ENCODE measurements around the gene RHOB. TPM values are rescaled to one million over a fixed set of nuclear protein-coding genes. Genes with fewer than 3 reads are reported as not detected.

Gene RHOB
- total RNA-seq, 4 donors from 2014 or later = 809 to 1,532 (median 1,203) TPM

DNA sequence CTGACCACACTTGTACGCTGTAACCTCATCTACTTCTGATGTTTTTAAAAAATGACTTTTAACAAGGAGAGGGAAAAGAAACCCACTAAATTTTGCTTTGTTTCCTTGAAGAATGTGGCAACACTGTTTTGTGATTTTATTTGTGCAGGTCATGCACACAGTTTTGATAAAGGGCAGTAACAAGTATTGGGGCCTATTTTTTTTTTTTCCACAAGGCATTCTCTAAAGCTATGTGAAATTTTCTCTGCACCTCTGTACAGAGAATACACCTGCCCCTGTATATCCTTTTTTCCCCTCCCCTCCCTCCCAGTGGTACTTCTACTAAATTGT, 2.1 kb downstream of the RHOB start:
- Histone ChIP-seq H3K27ac (replicated peaks in 1 of 4) (peak overlapping the region; percentile 94 to 100 (median 98)), H3K4me1 (peaks cover 25 to 60% (median 54%) of the 10 kb centered on the region in 4 donors), H3K9me3 (no peaks in the 10 kb centered on the region), H3K4me3 (peak overlapping the region; percentile 73 to 99 (median 78)), H3K36me3 (peaks cover 15 to 26% (median 18%) of the 10 kb centered on the region in 4 donors), H3K27me3 (no peaks in the 10 kb centered on the region)
- WGBS = 17% methylated on average over 1 of the region's 1 CpG
- no peak for DNase-seq (ENCODE audit: extremely low spot score)
- no peak for TF ChIP-seq POLR2AphosphoS5 (IDR thresholded peaks at IDR 0.05)
- no peak for TF ChIP-seq EP300 (IDR thresholded peaks at IDR 0.05)
- no peak for TF ChIP-seq POLR2A (IDR thresholded peaks at IDR 0.05; ENCODE audit: low read depth)
- TF ChIP-seq, protein P1, sequence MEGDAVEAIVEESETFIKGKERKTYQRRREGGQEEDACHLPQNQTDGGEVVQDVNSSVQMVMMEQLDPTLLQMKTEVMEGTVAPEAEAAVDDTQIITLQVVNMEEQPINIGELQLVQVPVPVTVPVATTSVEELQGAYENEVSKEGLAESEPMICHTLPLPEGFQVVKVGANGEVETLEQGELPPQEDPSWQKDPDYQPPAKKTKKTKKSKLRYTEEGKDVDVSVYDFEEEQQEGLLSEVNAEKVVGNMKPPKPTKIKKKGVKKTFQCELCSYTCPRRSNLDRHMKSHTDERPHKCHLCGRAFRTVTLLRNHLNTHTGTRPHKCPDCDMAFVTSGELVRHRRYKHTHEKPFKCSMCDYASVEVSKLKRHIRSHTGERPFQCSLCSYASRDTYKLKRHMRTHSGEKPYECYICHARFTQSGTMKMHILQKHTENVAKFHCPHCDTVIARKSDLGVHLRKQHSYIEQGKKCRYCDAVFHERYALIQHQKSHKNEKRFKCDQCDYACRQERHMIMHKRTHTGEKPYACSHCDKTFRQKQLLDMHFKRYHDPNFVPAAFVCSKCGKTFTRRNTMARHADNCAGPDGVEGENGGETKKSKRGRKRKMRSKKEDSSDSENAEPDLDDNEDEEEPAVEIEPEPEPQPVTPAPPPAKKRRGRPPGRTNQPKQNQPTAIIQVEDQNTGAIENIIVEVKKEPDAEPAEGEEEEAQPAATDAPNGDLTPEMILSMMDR (IDR thresholded peaks at IDR 0.05) = no peak
- intact Hi-C loops (cut with DNase I) = no loop called here

DNA sequence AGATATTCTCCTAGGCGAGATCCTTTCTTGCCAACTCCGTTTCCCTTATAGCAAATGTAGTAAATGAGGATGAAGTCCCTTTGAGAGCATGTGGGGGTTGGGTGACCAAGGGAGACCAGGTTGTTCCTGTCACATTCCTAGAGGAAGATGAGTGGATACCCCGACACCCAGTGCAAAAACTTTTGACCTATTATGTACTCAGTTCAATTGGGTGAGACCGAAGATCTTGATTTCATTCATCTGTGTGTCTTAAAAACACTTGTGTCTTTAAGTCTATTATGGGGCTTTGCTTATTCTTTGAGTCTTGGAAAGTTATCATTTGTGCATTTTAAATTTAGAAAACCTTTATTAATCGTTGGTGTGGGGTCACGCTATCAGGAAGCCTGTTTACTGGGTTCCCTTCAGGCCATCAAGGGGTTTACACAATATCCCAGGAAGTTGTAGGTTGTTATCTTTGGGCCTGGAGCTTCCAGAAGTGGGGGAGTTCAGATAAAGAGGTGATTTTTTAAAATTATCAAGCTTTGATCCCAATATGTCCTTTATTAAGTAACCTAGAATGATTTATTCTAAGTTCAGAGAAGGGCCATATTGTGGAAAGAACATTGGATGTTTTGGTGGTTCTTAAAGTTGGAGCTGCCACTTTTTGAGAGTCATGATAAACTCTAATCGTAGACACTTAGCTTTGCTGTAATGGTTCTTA, 2.8 kb downstream of the RHOB start:
- WGBS = 31% methylated on average over 7 of the region's 7 CpGs
- intact Hi-C loops (cut with DNase I) = loop anchor here (2.0 kb wide), 1 partner anchor 161 kb away; no protein-coding TSS in a partner anchor
- Histone ChIP-seq H3K4me3 (peak overlapping the region; percentile 73 to 99 (median 78)), H3K27me3 (no peaks in the 10 kb centered on the region), H3K4me1 (peaks cover 25 to 57% (median 48%) of the 10 kb centered on the region in 4 donors), H3K27ac (replicated peaks in 1 of 4) (peak overlapping the region; percentile 94 to 100 (median 98)), H3K36me3 (peaks cover 15 to 26% (median 18%) of the 10 kb centered on the region in 4 donors), H3K9me3 (no peaks in the 10 kb centered on the region)
- TF ChIP-seq POLR2AphosphoS5 (IDR thresholded peaks at IDR 0.05) (peak in 1 of 2 donors; percentile 65), POLR2A (IDR thresholded peaks at IDR 0.05; ENCODE audit: low read depth) (peak; percentile 7), EP300 (IDR thresholded peaks at IDR 0.05) (no peak)
- TF ChIP-seq, protein P1 (IDR thresholded peaks at IDR 0.05) = peak in 1 of 3 experiments; percentile 4
- no peak for DNase-seq (ENCODE audit: extremely low spot score)

DNA sequence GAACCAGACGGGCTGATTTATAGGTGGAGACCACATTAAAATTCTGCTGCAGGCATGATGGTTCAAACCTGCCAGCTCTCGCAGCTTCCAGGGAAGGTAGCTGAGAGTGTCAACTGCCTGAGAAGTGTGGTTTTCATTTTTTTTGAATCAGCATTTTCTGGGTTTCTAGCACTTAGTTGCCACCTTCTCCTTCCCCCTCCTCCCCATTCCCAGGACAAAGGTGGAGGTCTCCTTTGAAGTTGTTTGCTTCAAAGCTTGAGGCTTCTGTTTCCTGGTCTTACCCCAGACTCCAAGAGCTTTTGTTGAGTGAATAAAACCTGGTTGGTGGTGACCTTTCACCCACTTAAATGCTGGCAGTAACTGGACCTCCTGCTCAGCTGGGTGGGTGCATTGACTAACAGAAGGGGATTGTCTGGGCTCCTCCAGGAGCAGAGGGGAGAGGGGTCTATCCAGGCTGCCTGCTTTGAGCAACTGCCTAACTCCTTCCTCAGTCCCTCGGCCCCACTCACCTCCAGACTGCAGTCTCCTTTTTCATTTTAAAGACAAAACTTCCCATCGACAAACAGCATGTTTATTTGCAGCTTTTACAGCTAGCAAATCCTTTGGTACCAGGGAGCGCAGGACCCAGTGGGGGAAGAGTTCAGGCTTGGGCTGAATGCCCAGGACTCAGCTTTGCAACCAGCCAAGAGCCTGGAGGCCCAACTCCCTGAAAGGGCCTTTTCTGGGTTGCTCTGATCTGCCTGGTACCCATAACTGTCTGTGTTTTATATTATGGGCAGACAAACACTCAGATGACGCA, 3.5 kb downstream of the RHOB start:
- Histone ChIP-seq H3K27ac (replicated peaks in 1 of 4) (peak overlapping the region; percentile 94 to 100 (median 98)), H3K27me3 (no peaks in the 10 kb centered on the region), H3K9me3 (no peaks in the 10 kb centered on the region), H3K4me3 (peak overlapping the region; percentile 73 to 99 (median 78)), H3K36me3 (peaks cover 15 to 26% (median 18%) of the 10 kb centered on the region in 4 donors), H3K4me1 (peaks cover 24 to 56% (median 48%) of the 10 kb centered on the region in 4 donors)
- intact Hi-C loops (cut with DNase I) = loop anchor here (2.0 kb wide), 1 partner anchor 160 kb away; no protein-coding TSS in a partner anchor
- DNase-seq (ENCODE audit: extremely low spot score) = no peak
- TF ChIP-seq, protein P1 (IDR thresholded peaks at IDR 0.05) = no peak
- TF ChIP-seq POLR2AphosphoS5 (IDR thresholded peaks at IDR 0.05) (peak in 1 of 2 donors; percentile 90), POLR2A (IDR thresholded peaks at IDR 0.05; ENCODE audit: low read depth) (peak; percentile 17), EP300 (IDR thresholded peaks at IDR 0.05) (no peak)
- WGBS = 27% methylated on average over 6 of the region's 6 CpGs

DNA sequence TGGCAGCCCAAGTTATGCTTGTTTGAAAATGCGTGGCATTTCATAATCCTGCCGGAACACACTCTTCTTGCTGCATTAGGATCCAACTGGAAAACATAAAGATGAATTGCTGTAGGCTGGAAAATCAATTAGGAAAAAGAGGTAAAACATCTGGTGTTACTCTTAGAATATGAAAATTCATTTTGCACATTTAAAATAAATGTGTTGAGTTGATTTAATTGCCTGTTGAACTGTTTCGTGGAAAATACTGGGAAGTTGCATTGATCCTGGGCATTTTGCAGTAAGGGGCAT, 4.1 kb downstream of the RHOB start:
- no peak for TF ChIP-seq POLR2AphosphoS5 (IDR thresholded peaks at IDR 0.05)
- peak; percentile 73 for TF ChIP-seq EP300 (IDR thresholded peaks at IDR 0.05)
- Histone ChIP-seq H3K9me3 (no peaks in the 10 kb centered on the region), H3K27ac (replicated peaks in 1 of 4) (peak overlapping the region; percentile 94 to 100 (median 98)), H3K36me3 (peaks cover 15 to 26% (median 18%) of the 10 kb centered on the region in 4 donors), H3K4me1 (peaks cover 29 to 58% (median 50%) of the 10 kb centered on the region in 4 donors), H3K27me3 (no peaks in the 10 kb centered on the region), H3K4me3 (peak overlapping the region; percentile 73 to 99 (median 78))
- no peak for DNase-seq (ENCODE audit: extremely low spot score)
- intact Hi-C loops (cut with DNase I) = loop anchor here (2.0 kb wide), 1 partner anchor 160 kb away; no protein-coding TSS in a partner anchor
- WGBS = 13% methylated on average over 3 of the region's 3 CpGs

DNA sequence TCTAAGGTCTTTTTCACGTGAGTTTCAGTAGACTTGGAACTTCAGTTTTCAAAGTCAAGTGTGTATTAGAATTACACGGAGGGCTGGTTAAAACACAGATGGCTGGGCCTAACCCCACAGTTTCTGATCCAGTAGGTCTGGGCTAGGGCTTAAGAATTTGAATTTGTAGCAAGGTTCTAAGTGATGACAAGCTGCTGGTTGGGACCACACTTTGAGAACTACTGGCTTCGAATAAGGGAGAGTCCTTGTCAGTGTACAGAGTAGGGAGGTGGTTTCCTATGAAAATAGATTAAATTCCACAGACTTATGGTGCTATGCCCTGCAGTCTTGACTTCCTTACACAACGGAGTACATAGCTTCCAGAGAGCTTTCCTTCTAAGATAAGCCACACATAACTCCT, 4.5 kb downstream of the RHOB start:
- DNase-seq (ENCODE audit: extremely low spot score) = no peak
- Histone ChIP-seq H3K27me3 (no peaks in the 10 kb centered on the region), H3K36me3 (peaks cover 15 to 26% (median 18%) of the 10 kb centered on the region in 4 donors), H3K4me3 (peak overlapping the region; percentile 73 to 99 (median 78)), H3K27ac (replicated peaks in 1 of 4) (peak overlapping the region; percentile 94 to 100 (median 98)), H3K9me3 (no peaks in the 10 kb centered on the region), H3K4me1 (peaks cover 30 to 58% (median 52%) of the 10 kb centered on the region in 4 donors)
- TF ChIP-seq EP300 (IDR thresholded peaks at IDR 0.05) (no peak), POLR2A (IDR thresholded peaks at IDR 0.05; ENCODE audit: low read depth) (no peak), POLR2AphosphoS5 (IDR thresholded peaks at IDR 0.05) (no peak)
- TF ChIP-seq, protein P1 (IDR thresholded peaks at IDR 0.05) = no peak
- intact Hi-C loops (cut with DNase I) = loop anchor here (2.0 kb wide), 1 partner anchor 159 kb away; no protein-coding TSS in a partner anchor
- WGBS = 44% methylated on average over 4 of the region's 4 CpGs
